Endothelial cell (in vitro differentiated cells): Measurements from ENCODE around the gene RAB6A. TPM values are rescaled to one million over a fixed set of nuclear protein-coding genes. Genes with fewer than 3 reads are reported as not detected.

Experiments
- DNase-seq: peaks from one replicate; pipeline ENCODE4 v3.0.0; 2021; ENCODE audit warnings: low spot score
- H3K27ac Mint-ChIP-seq: one replicate; pipeline ENCODE4 v1.8.0; 2021; ENCODE audit warnings: mixed read lengths, inconsistent platforms; ENCODE audit not compliant: unreplicated experiment
- H3K27me3 Mint-ChIP-seq: one replicate; pipeline ENCODE4 v1.8.0; 2021; ENCODE audit warnings: mild to moderate bottlenecking, moderate library complexity, mixed read lengths, inconsistent platforms; ENCODE audit not compliant: unreplicated experiment
- H3K36me3 Mint-ChIP-seq: one replicate; pipeline ENCODE4 v1.8.0; 2021; ENCODE audit warnings: mild to moderate bottlenecking, low read depth, mixed read lengths, inconsistent platforms; ENCODE audit not compliant: unreplicated experiment
- H3K4me1 Mint-ChIP-seq: one replicate; pipeline ENCODE4 v1.8.0; 2021; ENCODE audit warnings: mild to moderate bottlenecking, mixed read lengths, inconsistent platforms; ENCODE audit not compliant: unreplicated experiment
- H3K4me3 Mint-ChIP-seq: one replicate; pipeline ENCODE4 v1.8.0; 2021; ENCODE audit warnings: mild to moderate bottlenecking, mixed read lengths, inconsistent platforms; ENCODE audit not compliant: unreplicated experiment
- H3K9me3 Mint-ChIP-seq: one replicate; pipeline ENCODE4 v1.8.0; 2021; ENCODE audit warnings: mixed read lengths, inconsistent platforms; ENCODE audit not compliant: unreplicated experiment
- CTCF ChIP-seq: fragments of 200-600 bp; sonication (generic); IDR thresholded peaks from one replicate; pipeline ENCODE4 v1.5.0; 2021; ENCODE audit warnings: antibody characterized with exemption; ENCODE audit not compliant: unreplicated experiment
- total RNA-seq: library from RNA; stranded (reverse); fragmentation: NEBNext Ultra II Directional; extraction: Animal tissue kit (Norgen Biotek cat#: 25700); gene quantifications from one replicate; pipeline ENCODE4 v1.2.1, GENCODE V29; 2021; ENCODE audit not compliant: unreplicated experiment

RAB6A gene
- total RNA-seq, 1 donor from 2014 or later = 125 TPM

- H3K27me3 Mint-ChIP-seq = peaks cover 11% of the 10 kb centered on the region
Observed at GRCh38 chr11:73662445-73663157, 98.3 kb downstream of the RAB6A start.

DNA sequence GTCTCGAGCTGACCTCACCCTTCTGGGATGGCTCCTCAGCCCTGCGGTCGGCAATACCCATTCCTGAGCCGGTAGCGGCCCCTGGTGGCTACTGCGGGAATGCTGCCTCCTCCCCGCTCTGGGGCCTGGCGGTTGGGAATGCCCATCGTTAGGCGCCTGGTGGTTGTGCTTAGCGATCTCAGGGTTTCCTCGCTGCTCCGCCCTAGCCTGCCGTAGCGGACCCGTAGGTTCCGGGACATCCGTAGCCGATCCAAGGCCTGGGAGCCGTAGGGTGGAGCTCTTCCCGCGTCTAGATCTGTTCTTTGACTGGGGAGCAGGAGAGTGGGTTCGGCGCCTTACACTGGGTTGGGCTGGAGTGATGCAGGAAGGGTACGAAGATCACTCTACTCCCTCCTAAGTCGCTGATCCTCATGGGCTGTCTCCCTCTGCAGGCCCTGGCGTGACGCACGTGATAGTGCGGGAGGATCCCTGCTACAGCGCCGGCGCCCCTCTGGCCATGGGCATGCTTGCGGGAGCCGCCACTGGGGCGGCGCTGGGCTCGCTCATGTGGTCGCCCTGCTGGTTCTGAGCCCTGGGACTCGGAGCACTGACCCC lies 99.7 kb downstream of the RAB6A start:
- Mint-ChIP-seq H3K9me3 (no peaks in the 10 kb centered on the region), H3K27me3 (peaks cover 11% of the 10 kb centered on the region), H3K36me3 (no peaks in the 10 kb centered on the region), H3K4me1 (peaks cover 42% of the 10 kb centered on the region), H3K27ac (no peak overlapping the region), H3K4me3 (peak overlapping the region; percentile 76)
- TF ChIP-seq CTCF = peak; percentile 90
- DNase-seq = peak; percentile 99

More at GRCh38 chr11:73662445-73663157, 98.3 kb downstream of the RAB6A start:
- H3K4me3 Mint-ChIP-seq = no peak overlapping the region
- no peak for DNase-seq
- H3K4me1 Mint-ChIP-seq = peaks cover 42% of the 10 kb centered on the region
- no peaks in the 10 kb centered on the region for H3K36me3 Mint-ChIP-seq
- H3K27ac Mint-ChIP-seq = no peak overlapping the region
- no peak for TF ChIP-seq CTCF
- no peaks in the 10 kb centered on the region for H3K9me3 Mint-ChIP-seq

GRCh38 chr11:73660497-73661034 lies 100.3 kb downstream of the RAB6A start:
- Mint-ChIP-seq H3K27me3 (peaks cover 13% of the 10 kb centered on the region), H3K9me3 (no peaks in the 10 kb centered on the region), H3K36me3 (no peaks in the 10 kb centered on the region), H3K27ac (peak overlapping the region; percentile 9), H3K4me3 (no peak overlapping the region), H3K4me1 (peaks cover 37% of the 10 kb centered on the region)
- no peak for DNase-seq
- TF ChIP-seq CTCF = no peak

GRCh38 chr11:73659961-73660360 lies 100.9 kb downstream of the RAB6A start:
- Mint-ChIP-seq H3K36me3 (no peaks in the 10 kb centered on the region), H3K9me3 (no peaks in the 10 kb centered on the region), H3K4me3 (no peak overlapping the region), H3K27ac (peak overlapping the region; percentile 9), H3K4me1 (peaks cover 32% of the 10 kb centered on the region), H3K27me3 (peaks cover 15% of the 10 kb centered on the region)
- no peak for DNase-seq
- no peak for TF ChIP-seq CTCF

DNA sequence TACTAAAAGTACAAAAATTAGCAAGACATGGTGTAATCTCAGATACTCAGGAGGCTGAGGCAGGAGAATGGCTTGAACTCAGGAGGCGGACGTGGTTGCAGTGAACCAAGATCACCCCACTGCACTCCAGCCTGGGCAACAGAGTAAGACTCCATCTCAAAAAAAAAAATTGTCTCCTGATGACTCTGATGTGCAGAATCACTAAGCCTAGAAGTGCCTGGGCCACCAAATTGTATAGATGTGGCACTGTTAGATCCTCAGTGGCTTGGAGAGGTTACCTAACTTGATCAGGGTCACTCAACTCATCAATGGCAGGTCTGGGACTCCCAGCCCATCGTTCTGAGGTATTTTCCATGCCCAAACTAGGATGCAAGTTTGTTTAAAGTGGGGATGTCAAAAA lies 103.9 kb downstream of the RAB6A start:
- H3K4me1 Mint-ChIP-seq = peaks cover 19% of the 10 kb centered on the region
- H3K9me3 Mint-ChIP-seq = no peaks in the 10 kb centered on the region
- no peak overlapping the region for H3K4me3 Mint-ChIP-seq
- TF ChIP-seq CTCF = no peak
- H3K36me3 Mint-ChIP-seq = peaks cover 8% of the 10 kb centered on the region
- no peak overlapping the region for H3K27ac Mint-ChIP-seq
- peaks cover 16% of the 10 kb centered on the region for H3K27me3 Mint-ChIP-seq
- DNase-seq = no peak
